Neural crest cell (in vitro differentiated cells): ENCODE results near the gene TAX1BP1. TPM values are rescaled to one million over a fixed set of nuclear protein-coding genes. Genes with fewer than 3 reads are reported as not detected.

Experiments used
- DNase-seq: peaks from one replicate; pipeline ENCODE4 v3.0.0; 2021; ENCODE audit warnings: low read depth, mixed read lengths, low spot score
- H3K27ac Mint-ChIP-seq: one replicate; pipeline ENCODE4 v1.8.0; 2021; ENCODE audit warnings: mild to moderate bottlenecking, mixed read lengths; ENCODE audit not compliant: unreplicated experiment
- H3K27me3 Mint-ChIP-seq: 2 replicates; pipeline ENCODE4 v1.8.0; 2021; ENCODE audit warnings: low read depth, mild to moderate bottlenecking, mixed read lengths
- H3K36me3 Mint-ChIP-seq: 2 replicates; pipeline ENCODE4 v1.8.0; 2021; ENCODE audit warnings: low read depth, mild to moderate bottlenecking, mixed read lengths
- H3K4me1 Mint-ChIP-seq: 2 replicates; pipeline ENCODE4 v1.8.0; 2021; ENCODE audit warnings: mixed read lengths
- H3K4me3 Mint-ChIP-seq: one replicate; pipeline ENCODE4 v1.8.0; 2021; ENCODE audit warnings: mild to moderate bottlenecking, mixed read lengths
- H3K9me3 Mint-ChIP-seq: 2 replicates; pipeline ENCODE4 v1.8.0; 2021; ENCODE audit warnings: mixed read lengths
- CTCF ChIP-seq: fragments of 200-600 bp; sonication (generic); conservative IDR thresholded peaks from 2 replicates; pipeline ENCODE4 v1.5.0; 2021; ENCODE audit warnings: antibody characterized with exemption, mild to moderate bottlenecking
- total RNA-seq: library from RNA; stranded (reverse); gene quantifications from 2 replicates; pipeline ENCODE4 v1.2.1, GENCODE V29; 2021

The TAX1BP1 gene
- total RNA-seq, 1 donor from 2014 or later: 47.1 TPM

DNA sequence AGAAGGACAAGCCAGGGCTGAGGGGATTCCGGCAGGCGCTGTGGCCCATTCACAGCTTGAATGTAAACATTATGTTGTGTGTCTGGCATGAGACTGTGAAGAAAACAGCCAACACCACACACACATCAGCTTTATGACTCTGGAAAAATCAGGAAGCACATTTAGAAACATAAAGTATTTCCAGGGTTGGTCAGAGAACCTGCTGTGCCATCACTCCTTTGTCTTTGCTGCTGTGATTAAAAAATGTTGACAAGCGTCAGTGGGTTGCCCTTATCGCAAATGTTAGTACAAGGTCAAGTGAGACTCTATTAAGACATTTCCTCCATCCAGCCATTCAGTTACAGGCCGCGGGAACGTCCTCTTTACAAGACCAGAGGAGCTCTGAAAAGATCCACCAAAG lies 95.4 kb downstream of the TAX1BP1 start:
- no peak for TF ChIP-seq CTCF
- DNase-seq: no peak
- no peaks in the 10 kb centered on the region for H3K27me3 Mint-ChIP-seq
- no peaks in the 10 kb centered on the region for H3K9me3 Mint-ChIP-seq
- H3K36me3 Mint-ChIP-seq: peaks cover 9% of the 10 kb centered on the region
- H3K4me1 Mint-ChIP-seq: peaks cover 5% of the 10 kb centered on the region
- no peak overlapping the region for H3K27ac Mint-ChIP-seq
- no peak overlapping the region for H3K4me3 Mint-ChIP-seq

DNA sequence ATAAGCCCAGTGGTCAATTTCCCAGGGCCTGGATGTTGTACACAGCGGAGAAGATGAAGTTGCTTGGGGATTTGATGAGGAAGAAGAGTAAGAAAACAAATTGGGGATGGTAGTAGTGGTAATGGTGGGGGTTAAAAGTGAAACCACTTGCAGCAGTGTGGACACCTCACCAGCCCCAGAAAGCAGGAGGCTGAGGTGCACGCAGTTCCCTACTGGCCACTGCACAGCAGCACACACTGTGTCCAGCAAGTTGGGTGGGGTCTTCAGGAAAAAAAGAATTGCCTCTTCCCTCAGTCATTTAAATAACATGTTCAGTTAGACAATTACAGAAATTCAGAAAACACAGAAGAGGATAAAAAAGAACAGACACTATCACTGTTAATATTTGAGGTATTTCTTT lies 96.6 kb downstream of the TAX1BP1 start:
- Mint-ChIP-seq H3K36me3 (peaks cover 9% of the 10 kb centered on the region), H3K4me1 (peaks cover 5% of the 10 kb centered on the region), H3K27me3 (no peaks in the 10 kb centered on the region), H3K9me3 (no peaks in the 10 kb centered on the region), H3K27ac (no peak overlapping the region), H3K4me3 (no peak overlapping the region)
- DNase-seq: no peak
- TF ChIP-seq CTCF: no peak

DNA sequence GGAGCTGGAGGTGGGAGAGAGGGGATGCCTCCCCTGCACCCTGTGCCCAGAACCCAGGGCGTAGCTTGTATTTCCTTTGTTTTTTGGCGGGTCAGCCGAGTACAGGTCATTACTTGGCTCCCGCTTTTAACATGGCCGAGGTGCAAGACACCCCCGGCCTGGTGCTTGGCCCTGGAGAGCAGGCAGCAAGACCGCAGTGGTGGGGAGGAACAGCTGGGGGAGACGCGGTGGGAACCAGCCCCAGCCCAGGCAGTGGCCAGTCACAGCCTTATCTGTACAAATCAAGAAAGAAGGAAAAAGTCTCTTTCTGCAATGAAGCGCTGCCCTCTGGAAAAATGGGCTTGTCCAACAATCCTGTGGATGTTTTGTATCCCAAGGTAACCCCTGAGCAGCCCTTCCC lies 99.1 kb downstream of the TAX1BP1 start:
- Mint-ChIP-seq H3K9me3 (no peaks in the 10 kb centered on the region), H3K36me3 (peaks cover 6% of the 10 kb centered on the region), H3K27me3 (no peaks in the 10 kb centered on the region), H3K27ac (no peak overlapping the region), H3K4me1 (peaks cover 9% of the 10 kb centered on the region), H3K4me3 (no peak overlapping the region)
- DNase-seq: no peak
- TF ChIP-seq CTCF: no peak

GRCh38 chr7:27840313-27840712 lies 100.4 kb downstream of the TAX1BP1 start:
- TF ChIP-seq CTCF: no peak
- Mint-ChIP-seq H3K27me3 (no peaks in the 10 kb centered on the region), H3K36me3 (peaks cover 3% of the 10 kb centered on the region), H3K9me3 (no peaks in the 10 kb centered on the region), H3K27ac (peak overlapping the region; percentile 50), H3K4me3 (no peak overlapping the region), H3K4me1 (peaks cover 9% of the 10 kb centered on the region)
- DNase-seq: no peak

GRCh38 chr7:27840760-27841364 lies 100.9 kb downstream of the TAX1BP1 start:
- peaks cover 3% of the 10 kb centered on the region for H3K36me3 Mint-ChIP-seq
- H3K27me3 Mint-ChIP-seq: no peaks in the 10 kb centered on the region
- H3K27ac Mint-ChIP-seq: peak overlapping the region; percentile 50
- peaks cover 9% of the 10 kb centered on the region for H3K4me1 Mint-ChIP-seq
- H3K9me3 Mint-ChIP-seq: no peaks in the 10 kb centered on the region
- DNase-seq: no peak
- H3K4me3 Mint-ChIP-seq: no peak overlapping the region
- TF ChIP-seq CTCF: no peak
